Measurements from ENCODE around the gene PPP1R9A.

- TF ChIP-seq CTCF (IDR thresholded peaks at IDR 0.05) (no peak), POLR2A (IDR thresholded peaks at IDR 0.05) (no peak), EP300 (IDR thresholded peaks at IDR 0.05) (no peak)
Observed at GRCh38 chr7:95200741-95201140, 293.3 kb downstream of the PPP1R9A start.

Data from sigmoid colon (tissue), 4 donors.